Skeletal muscle satellite cell (primary cell): Measurements from ENCODE around the gene SLC16A7.
A peak's percentile ranks its signal among the peaks of the same experiment; 100 is the strongest.
"Not testable (repeated sequence)": the region's sequence is repeated elsewhere in the genome, so short reads cannot be mapped to it uniquely, and the experiment has no call there.

Source experiments
- H3K27me3 ChIP-seq: 2 replicates; pipeline ENCODE4 v1.7.0; 2013; ENCODE audit warnings: low read length; ENCODE audit not compliant: control insufficient read depth, insufficient read depth
- H3K36me3 ChIP-seq: 2 replicates; pipeline ENCODE4 v1.7.0; 2013; ENCODE audit warnings: mild to moderate bottlenecking, control low read depth, low read length; ENCODE audit not compliant: insufficient read depth
- H3K4me1 ChIP-seq: 2 replicates; pipeline ENCODE4 v1.7.0; 2013; ENCODE audit warnings: low read length; ENCODE audit not compliant: control insufficient read depth, insufficient read depth
- H3K4me2 ChIP-seq: 2 replicates; pipeline ENCODE4 v1.7.0; 2013; ENCODE audit warnings: mild to moderate bottlenecking, low read length
- H3K4me3 ChIP-seq: 2 replicates; pipeline ENCODE4 v1.7.0; 2013; ENCODE audit warnings: low read length
- H3K9ac ChIP-seq: 2 replicates; pipeline ENCODE4 v1.7.0; 2013; ENCODE audit warnings: mild to moderate bottlenecking, low read depth, low read length, moderate library complexity
- H3K9me3 ChIP-seq: replicated peaks from 2 replicates; pipeline ENCODE4 v1.7.0; 2013; ENCODE audit warnings: mild to moderate bottlenecking, control low read depth, low read length

Gene SLC16A7

DNA sequence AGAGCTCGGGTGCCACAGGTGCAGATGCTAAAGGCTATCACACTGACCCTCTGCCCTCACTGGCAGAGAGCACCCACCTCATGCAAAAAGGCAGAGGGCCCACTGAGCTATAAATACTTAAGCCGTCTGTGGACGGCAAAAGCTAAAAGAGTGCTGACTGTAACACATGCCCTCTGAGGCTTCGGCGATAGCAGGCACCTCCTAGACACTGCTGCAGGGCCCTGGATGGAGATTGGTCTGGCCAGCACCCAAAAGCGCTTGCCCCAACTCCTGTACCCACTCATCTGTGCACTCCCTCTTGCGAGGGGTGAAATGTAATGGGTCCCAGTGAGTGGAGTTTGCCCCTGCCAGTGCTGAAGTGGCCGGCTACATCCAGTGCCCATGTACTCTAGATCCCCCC lies 148.7 kb downstream of the SLC16A7 start:
- Histone ChIP-seq H3K4me2 (no peak overlapping the region), H3K9ac (no peak overlapping the region), H3K4me3 (no peak overlapping the region), H3K4me1 (no peaks in the 10 kb centered on the region), H3K36me3 (no peaks in the 10 kb centered on the region), H3K27me3 (no peaks in the 10 kb centered on the region), H3K9me3 (no peaks in the 10 kb centered on the region)

DNA sequence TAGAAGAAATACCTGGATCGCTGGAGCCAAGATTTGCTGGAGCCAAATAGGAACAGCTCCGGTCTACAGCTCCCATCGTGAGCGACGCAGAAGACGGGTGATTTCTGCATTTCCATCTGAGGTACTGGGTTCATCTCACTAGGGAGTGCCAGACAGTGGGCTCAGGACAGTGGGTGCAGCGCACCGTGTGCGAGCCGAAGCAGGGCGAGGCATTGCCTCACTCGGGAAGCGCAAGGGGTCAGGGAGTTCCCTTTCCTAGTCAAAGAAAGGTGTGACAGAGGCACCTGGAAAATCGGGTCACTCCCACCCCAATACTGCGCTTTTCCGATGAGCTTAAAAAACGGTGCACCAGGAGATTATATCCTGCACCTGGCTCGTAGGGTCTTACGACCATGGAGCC lies 155.3 kb downstream of the SLC16A7 start:
- not testable (repeated sequence) for H3K36me3 ChIP-seq, H3K9ac ChIP-seq, H3K4me1 ChIP-seq, H3K9me3 ChIP-seq, H3K4me3 ChIP-seq, H3K27me3 ChIP-seq, H3K4me2 ChIP-seq

DNA sequence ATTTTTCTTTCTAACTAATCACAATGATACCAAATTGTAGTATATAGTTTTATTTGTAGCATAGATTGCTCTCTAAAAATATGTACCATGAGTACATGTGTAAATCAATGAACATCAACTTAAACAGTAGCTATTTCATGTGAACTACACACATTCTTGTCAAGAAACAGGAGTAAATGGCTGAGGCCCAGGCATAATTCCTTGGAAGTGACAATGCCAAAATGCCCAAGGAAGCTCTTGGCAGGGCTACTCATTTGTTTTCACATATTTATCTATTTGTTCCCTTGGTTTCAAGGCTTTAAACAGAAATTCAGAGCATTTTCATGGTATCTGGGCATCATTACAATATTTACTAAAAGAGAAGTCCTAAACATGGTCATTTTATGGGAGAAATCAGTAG lies 165.7 kb downstream of the SLC16A7 start:
- H3K4me1 ChIP-seq: no peaks in the 10 kb centered on the region
- H3K36me3 ChIP-seq: no peaks in the 10 kb centered on the region
- H3K9me3 ChIP-seq: no peaks in the 10 kb centered on the region
- H3K4me3 ChIP-seq: no peak overlapping the region
- no peak overlapping the region for H3K9ac ChIP-seq
- no peak overlapping the region for H3K4me2 ChIP-seq
- H3K27me3 ChIP-seq: no peaks in the 10 kb centered on the region

DNA sequence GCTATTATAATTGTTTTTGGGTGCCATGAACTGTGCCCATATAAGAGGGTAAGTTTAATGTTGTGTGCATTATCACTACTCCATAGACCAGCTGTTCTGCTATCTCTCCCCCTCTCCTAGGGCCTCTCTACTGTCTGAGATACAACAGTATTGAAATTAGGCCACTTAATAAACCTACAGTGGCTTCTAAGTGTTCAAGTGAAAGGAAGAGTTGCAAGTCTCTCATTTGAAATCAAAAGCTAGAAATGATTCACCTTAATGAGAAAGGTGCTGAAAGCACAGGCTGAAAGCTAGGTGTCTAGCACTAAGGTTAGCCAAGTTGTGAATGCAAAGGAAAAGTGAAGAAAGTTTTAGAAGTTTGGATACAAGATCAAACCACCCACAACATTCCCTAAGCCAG lies 168.0 kb downstream of the SLC16A7 start:
- Histone ChIP-seq H3K4me2 (no peak overlapping the region), H3K9me3 (no peaks in the 10 kb centered on the region), H3K27me3 (no peaks in the 10 kb centered on the region), H3K9ac (no peak overlapping the region), H3K4me1 (no peaks in the 10 kb centered on the region), H3K36me3 (no peaks in the 10 kb centered on the region), H3K4me3 (no peak overlapping the region)

DNA sequence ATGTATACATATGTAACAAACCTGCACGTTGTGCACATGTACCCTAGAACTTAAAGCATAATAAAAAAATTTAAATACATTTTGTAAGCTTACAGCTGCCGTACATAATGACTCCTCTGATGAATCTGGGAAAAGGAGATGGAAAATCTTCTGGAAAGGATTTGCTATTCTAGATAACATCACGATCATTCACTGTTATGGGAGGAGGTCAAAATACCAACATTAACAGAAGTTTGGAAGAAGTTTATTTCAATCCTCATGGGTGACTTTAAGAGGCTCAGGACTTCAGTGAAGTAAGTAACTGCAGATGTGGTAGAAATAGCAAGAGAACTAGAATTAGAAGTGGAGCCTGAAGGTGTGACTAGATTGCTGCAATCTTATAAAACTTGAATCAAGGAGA lies 172.2 kb downstream of the SLC16A7 start:
- H3K27me3 ChIP-seq: no peaks in the 10 kb centered on the region
- H3K4me3 ChIP-seq: no peak overlapping the region
- no peaks in the 10 kb centered on the region for H3K36me3 ChIP-seq
- H3K9ac ChIP-seq: no peak overlapping the region
- no peaks in the 10 kb centered on the region for H3K9me3 ChIP-seq
- no peaks in the 10 kb centered on the region for H3K4me1 ChIP-seq
- no peak overlapping the region for H3K4me2 ChIP-seq

DNA sequence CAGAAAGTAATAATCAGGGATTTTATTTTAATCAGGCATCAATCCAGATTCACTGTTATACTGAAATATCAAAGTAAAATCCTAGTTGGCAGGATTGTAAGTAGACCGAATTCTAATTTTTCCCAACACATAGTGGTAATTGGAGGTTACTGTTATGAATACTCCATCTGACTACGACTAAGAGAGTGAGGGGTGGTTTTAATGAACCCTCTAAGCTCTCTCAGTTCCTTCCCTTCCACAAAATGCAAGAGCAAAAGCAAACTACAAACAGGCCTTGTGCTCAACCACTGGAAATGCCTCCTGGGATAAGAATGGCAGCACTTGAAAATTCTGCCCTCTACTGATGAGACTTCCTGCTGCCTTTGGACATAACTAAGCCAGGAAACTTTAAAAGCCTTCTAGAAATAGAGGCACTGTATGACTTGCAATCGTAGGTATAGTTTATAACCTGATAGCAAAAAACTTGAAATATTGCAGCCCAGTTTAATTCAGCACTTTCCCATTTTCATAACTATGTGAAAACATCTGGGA lies 184.8 kb downstream of the SLC16A7 start:
- Histone ChIP-seq H3K27me3 (no peaks in the 10 kb centered on the region), H3K4me3 (no peak overlapping the region), H3K9ac (no peak overlapping the region), H3K36me3 (no peaks in the 10 kb centered on the region), H3K4me1 (no peaks in the 10 kb centered on the region), H3K9me3 (no peaks in the 10 kb centered on the region), H3K4me2 (no peak overlapping the region)

DNA sequence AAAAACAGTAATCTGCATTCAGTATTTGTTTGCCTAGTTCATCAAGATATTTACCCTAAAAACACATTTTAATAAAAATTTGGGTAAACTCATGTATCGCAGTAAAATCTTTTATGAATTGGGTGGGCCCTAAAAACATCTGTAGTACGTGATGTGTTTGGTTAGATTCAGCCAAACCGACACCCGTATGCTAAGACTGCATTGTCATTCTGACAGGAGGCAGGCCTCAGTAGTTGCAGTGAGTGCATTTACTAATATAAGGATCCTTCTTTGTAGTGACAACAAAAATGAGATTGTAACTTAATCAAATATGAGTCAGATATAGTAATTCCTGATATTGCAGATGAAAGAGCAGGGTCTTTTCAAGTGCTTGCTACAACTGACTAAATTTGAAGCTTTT lies 191.8 kb downstream of the SLC16A7 start:
- Histone ChIP-seq H3K27me3 (no peaks in the 10 kb centered on the region), H3K4me1 (no peaks in the 10 kb centered on the region), H3K9ac (no peak overlapping the region), H3K4me3 (no peak overlapping the region), H3K36me3 (no peaks in the 10 kb centered on the region), H3K9me3 (no peaks in the 10 kb centered on the region), H3K4me2 (no peak overlapping the region)

DNA sequence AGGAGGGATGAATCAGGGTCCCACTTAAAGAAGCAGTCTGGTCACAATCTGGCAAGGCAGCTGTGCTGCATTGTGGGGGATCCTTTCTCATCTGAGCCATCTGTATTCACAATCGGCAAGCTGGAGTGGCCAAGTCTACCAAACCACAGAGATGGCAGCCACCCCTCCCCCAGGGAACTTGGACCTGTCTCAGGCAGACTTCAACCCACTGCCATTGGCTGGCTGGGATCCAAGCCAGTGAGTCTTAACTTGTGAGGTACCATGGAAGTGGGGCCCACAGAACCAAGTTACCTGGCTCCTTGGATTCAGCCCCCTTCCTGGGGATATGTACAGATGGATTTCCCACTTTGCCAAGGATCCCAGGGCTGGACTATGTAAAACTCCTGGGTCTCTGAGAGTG lies 196.8 kb downstream of the SLC16A7 start:
- H3K4me3 ChIP-seq: no peak overlapping the region

DNA sequence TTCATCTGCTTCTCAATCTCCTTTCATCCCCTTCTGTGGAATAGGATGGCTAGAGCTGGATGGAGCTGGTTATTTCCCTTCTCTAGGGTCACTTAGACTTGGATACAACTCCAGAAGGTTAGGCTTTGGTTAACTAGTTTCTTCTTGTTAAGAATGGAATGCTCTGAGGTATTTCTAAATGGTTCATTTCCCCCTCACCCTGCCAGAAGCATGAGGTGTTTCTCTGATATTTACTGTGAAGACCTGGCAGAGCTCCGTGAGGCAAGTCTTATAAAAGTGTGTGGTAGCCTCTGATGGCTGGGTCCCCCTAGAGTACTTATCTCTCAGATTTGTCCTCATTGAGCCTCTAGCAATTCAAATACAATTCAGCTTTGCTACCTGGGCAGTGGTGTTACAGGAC lies 207.9 kb downstream of the SLC16A7 start:
- H3K4me3 ChIP-seq: no peak overlapping the region
- peak overlapping the region; percentile 39 for H3K4me2 ChIP-seq
- no peaks in the 10 kb centered on the region for H3K4me1 ChIP-seq

More for the DNA sequence above, 196.8 kb downstream of the SLC16A7 start:
- H3K9me3 ChIP-seq: no peaks in the 10 kb centered on the region
- H3K9ac ChIP-seq: no peak overlapping the region
- H3K36me3 ChIP-seq: no peaks in the 10 kb centered on the region
- H3K4me1 ChIP-seq: no peaks in the 10 kb centered on the region
- H3K27me3 ChIP-seq: no peaks in the 10 kb centered on the region
- H3K4me2 ChIP-seq: no peak overlapping the region

DNA sequence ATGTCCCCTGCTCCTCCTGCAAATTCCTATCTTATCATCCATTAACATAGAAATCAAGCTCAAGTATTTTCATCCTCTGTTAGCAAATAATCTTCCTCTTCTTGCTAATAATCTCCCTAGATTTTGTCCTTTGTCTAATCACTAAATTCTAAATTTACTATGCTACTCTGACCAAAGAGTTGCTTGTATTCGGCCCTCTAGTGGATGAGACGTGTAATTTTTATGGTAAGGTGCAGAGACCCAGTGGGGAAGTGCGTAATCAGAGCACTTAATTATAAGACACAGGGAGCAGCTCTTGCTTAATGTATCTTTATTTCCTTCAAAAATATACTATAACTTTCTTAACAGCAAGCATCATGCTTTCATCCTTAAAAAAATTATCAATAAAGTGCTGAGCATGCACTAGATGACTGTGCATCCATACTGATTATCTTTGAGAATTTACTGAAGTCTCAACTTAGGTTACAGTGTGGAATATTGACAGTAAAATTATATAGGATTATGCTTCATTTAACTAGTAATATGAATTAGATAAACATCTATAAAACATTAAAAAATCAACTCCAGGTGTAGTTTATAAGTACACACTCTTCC lies 212.6 kb downstream of the SLC16A7 start:
- Histone ChIP-seq H3K4me1 (no peaks in the 10 kb centered on the region), H3K4me2 (no peak overlapping the region), H3K27me3 (no peaks in the 10 kb centered on the region), H3K36me3 (no peaks in the 10 kb centered on the region), H3K9ac (no peak overlapping the region), H3K4me3 (no peak overlapping the region), H3K9me3 (no peaks in the 10 kb centered on the region)

More for the DNA sequence above, 207.9 kb downstream of the SLC16A7 start:
- H3K9me3 ChIP-seq: no peaks in the 10 kb centered on the region
- H3K27me3 ChIP-seq: no peaks in the 10 kb centered on the region
- H3K9ac ChIP-seq: no peak overlapping the region
- H3K36me3 ChIP-seq: no peaks in the 10 kb centered on the region

DNA sequence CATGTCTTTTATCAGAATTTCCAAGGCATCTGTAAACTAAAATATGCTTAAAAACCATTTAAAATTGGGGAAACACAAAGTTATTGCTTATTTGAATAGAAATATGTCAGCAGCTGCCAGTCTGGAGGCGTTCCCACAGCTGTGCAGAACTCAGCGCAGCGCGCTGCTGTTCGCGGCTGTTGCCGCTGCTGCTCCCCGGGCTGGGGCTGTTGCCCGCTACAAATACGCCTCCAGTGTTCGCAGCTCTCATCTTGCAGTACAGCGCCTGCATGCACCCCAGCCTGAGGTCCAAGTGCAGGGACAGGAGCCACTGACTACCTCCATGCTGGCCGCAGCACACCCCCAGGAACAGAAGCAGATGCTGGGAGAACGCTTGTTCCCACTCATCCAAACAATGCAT lies 216.2 kb downstream of the SLC16A7 start:
- H3K27me3 ChIP-seq: no peaks in the 10 kb centered on the region
- H3K4me1 ChIP-seq: no peaks in the 10 kb centered on the region
- H3K9me3 ChIP-seq: no peaks in the 10 kb centered on the region
- H3K4me2 ChIP-seq: no peak overlapping the region
- no peaks in the 10 kb centered on the region for H3K36me3 ChIP-seq
- H3K9ac ChIP-seq: no peak overlapping the region
- no peak overlapping the region for H3K4me3 ChIP-seq

DNA sequence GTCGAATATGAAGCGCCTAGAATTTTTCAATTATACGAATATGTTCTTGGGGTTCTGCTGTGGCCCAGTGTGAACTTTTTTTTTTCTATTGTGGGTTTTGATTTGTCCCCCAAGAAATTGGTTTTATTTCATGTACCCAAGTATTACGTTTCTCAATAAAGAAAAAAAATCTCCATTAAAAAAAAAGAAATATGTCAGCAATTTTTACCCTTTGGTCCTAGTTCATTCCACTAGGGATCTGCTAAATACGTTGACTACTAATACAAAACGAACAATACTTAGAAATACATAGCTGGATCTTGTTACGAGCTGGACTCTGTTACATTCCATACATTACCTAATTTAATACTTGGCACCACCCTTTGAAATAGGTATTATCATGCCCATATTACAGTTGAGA lies 216.9 kb downstream of the SLC16A7 start:
- Histone ChIP-seq H3K4me1 (no peaks in the 10 kb centered on the region), H3K36me3 (no peaks in the 10 kb centered on the region), H3K9me3 (no peaks in the 10 kb centered on the region), H3K4me2 (no peak overlapping the region), H3K4me3 (no peak overlapping the region), H3K27me3 (no peaks in the 10 kb centered on the region), H3K9ac (no peak overlapping the region)
